Mucosa of stomach (tissue), 1 donor: ENCODE measurements around the gene MEOX1.

Experiments
- H3K27me3 ChIP-seq: one replicate; pipeline ENCODE4 v1.7.0; 2013; ENCODE audit warnings: mild to moderate bottlenecking, low read length; ENCODE audit not compliant: control insufficient read depth, insufficient read depth
- H3K36me3 ChIP-seq: one replicate; pipeline ENCODE4 v1.7.0; 2013; ENCODE audit warnings: low read length; ENCODE audit not compliant: control insufficient read depth, insufficient read depth
- H3K4me1 ChIP-seq: one replicate; pipeline ENCODE4 v1.7.0; 2013; ENCODE audit warnings: mild to moderate bottlenecking, low read length; ENCODE audit not compliant: control insufficient read depth, insufficient read depth
- H3K4me3 ChIP-seq: one replicate; pipeline ENCODE4 v1.7.0; 2013; ENCODE audit warnings: low read length
- H3K9ac ChIP-seq: one replicate; pipeline ENCODE4 v1.7.0; 2013; ENCODE audit warnings: mild to moderate bottlenecking, low read length, moderate library complexity
- H3K9me3 ChIP-seq: one replicate; pipeline ENCODE4 v1.7.0; 2013; ENCODE audit warnings: mild to moderate bottlenecking, low read length, moderate library complexity; ENCODE audit not compliant: control insufficient read depth
- donor health status: Pancreatic carcinoma.

Gene MEOX1

GRCh38 chr17:43595466-43595865 lies 66.3 kb downstream of the MEOX1 start:
- Histone ChIP-seq H3K4me3 (no peak overlapping the region), H3K27me3 (no peaks in the 10 kb centered on the region), H3K9me3 (no peaks in the 10 kb centered on the region), H3K9ac (no peak overlapping the region), H3K4me1 (no peaks in the 10 kb centered on the region), H3K36me3 (no peaks in the 10 kb centered on the region)

- Histone ChIP-seq H3K9me3 (no peaks in the 10 kb centered on the region), H3K9ac (no peak overlapping the region), H3K36me3 (no peaks in the 10 kb centered on the region), H3K4me3 (no peak overlapping the region), H3K4me1 (no peaks in the 10 kb centered on the region), H3K27me3 (no peaks in the 10 kb centered on the region)
Measured at GRCh38 chr17:43591779-43592562, 69.8 kb downstream of the MEOX1 start.

GRCh38 chr17:43591001-43591400 lies 70.7 kb downstream of the MEOX1 start:
- Histone ChIP-seq H3K9ac (no peak overlapping the region), H3K27me3 (no peaks in the 10 kb centered on the region)

More at GRCh38 chr17:43591001-43591400, 70.7 kb downstream of the MEOX1 start:
- no peaks in the 10 kb centered on the region for H3K9me3 ChIP-seq
- no peaks in the 10 kb centered on the region for H3K4me1 ChIP-seq
- H3K4me3 ChIP-seq, result no peak overlapping the region
- no peaks in the 10 kb centered on the region for H3K36me3 ChIP-seq
